NB4 (cell line): ENCODE results near the gene GALNT9.

Experiments used
- DNase-seq: peaks from one replicate; pipeline ENCODE4 v3.0.0; 2010; ENCODE audit warnings: low read depth
- H3K4me3 ChIP-seq: one replicate; pipeline ENCODE4 v1.5.1; 2011; ENCODE audit warnings: mild to moderate bottlenecking, low read depth, low read length, moderate library complexity
- MAX ChIP-seq: IDR thresholded peaks from 2 replicates; pipeline ENCODE4 v1.6.1; 2011; ENCODE audit warnings: low read depth, low read length
- MYC ChIP-seq: IDR thresholded peaks from 2 replicates; pipeline ENCODE4 v1.6.1; 2011; ENCODE audit warnings: low read depth, low read length
- POLR2A ChIP-seq: IDR thresholded peaks from 2 replicates; pipeline ENCODE4 v1.6.1; 2011; ENCODE audit warnings: mild to moderate bottlenecking; ENCODE audit not compliant: insufficient read length; ENCODE audit errors: extremely low read depth
- TF ChIP-seq, protein P1 (sequence below): IDR thresholded peaks from one replicate; pipeline ENCODE4 v1.5.1; 2012; ENCODE audit warnings: low read depth, low read length

Gene GALNT9

DNA sequence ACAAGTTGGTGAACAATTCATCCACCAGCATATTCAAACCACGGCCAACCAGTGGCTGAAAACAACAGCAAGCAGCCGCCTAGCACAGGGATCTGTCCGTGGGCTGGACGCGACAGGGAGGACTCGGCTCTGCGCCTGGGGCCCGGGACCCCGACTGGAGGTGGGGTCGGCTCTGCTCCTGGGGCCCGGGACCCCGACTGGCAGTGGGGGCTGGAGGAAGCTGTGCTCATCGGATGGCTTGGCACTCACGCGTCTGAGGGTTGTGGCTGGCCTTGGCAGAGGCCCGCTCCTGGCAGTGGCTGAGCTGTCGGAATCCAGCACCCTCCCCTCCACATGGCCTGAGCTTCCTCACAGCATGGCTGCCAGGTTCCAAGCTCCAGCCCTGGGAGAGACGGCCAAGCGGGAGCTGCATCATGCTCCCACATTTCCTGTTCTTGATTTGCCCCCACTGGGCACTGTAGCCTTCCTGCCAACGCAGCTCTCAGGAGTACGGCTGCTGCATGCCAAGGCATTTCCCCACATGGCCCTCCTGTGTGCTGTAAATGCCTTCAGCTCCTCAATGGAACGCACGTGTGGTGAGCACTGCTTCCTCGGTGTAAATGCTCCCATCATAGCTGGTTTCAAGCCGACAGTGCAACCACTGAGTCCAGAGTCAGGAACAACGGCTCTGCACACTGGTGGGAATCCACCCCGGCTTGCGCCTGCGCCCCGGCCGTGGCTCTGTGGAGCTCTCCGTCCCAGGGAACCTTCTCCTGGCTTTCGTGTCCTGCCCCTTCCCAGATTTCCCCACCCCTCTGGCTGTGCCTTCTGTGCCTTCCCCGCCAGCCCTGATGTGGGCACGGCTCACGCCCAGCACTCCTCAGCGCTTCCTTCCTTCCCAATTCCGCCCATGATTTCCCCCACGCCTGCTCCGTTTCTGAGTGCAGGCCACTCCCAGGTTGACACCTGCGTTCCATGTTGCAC, 7.3 kb upstream of the GALNT9 start:
- no peak for DNase-seq
- H3K4me3 ChIP-seq, result no peak overlapping the region

GRCh38 chr12:132335179-132335756, 5.9 kb upstream of the GALNT9 start:
- TF ChIP-seq POLR2A, result no peak
- 0 out of 2 replicates have a peak, but pooled peaks have one; percentile 24 for TF ChIP-seq MAX
- H3K4me3 ChIP-seq, result no peak overlapping the region
- DNase-seq, result no peak

More for the DNA sequence above, 7.3 kb upstream of the GALNT9 start:
- TF ChIP-seq POLR2A (no peak), MYC (no peak), MAX (no peak)
- TF ChIP-seq, protein P1, sequence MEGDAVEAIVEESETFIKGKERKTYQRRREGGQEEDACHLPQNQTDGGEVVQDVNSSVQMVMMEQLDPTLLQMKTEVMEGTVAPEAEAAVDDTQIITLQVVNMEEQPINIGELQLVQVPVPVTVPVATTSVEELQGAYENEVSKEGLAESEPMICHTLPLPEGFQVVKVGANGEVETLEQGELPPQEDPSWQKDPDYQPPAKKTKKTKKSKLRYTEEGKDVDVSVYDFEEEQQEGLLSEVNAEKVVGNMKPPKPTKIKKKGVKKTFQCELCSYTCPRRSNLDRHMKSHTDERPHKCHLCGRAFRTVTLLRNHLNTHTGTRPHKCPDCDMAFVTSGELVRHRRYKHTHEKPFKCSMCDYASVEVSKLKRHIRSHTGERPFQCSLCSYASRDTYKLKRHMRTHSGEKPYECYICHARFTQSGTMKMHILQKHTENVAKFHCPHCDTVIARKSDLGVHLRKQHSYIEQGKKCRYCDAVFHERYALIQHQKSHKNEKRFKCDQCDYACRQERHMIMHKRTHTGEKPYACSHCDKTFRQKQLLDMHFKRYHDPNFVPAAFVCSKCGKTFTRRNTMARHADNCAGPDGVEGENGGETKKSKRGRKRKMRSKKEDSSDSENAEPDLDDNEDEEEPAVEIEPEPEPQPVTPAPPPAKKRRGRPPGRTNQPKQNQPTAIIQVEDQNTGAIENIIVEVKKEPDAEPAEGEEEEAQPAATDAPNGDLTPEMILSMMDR, result no peak

- no peak overlapping the region for H3K4me3 ChIP-seq
- no peak for TF ChIP-seq MAX
- no peak for TF ChIP-seq MYC
- no peak for TF ChIP-seq POLR2A
- TF ChIP-seq, protein P1, result no peak
- no peak for DNase-seq
These were observed 4.4 kb upstream of the GALNT9 start for GRCh38 chr12:132333766-132334165.

DNA sequence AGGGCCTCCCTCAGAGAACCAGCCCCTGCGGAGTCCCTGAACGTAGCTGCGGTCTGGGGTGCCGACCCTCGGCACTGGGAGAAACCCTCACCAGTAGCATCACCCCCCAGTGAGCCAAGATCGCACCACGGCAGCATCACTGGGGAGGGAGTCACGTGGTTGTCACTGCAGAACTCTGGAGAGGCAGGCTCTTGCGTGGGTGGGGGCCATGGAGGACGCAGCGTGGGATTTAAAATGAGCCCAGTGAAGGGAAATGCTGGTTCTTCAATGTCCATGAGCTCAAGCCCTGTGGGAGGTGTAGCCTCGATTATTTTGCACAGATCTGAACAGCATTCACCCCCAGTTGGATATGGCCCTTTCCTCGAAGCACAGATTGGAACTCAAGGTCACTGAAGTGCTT, 3.9 kb upstream of the GALNT9 start:
- TF ChIP-seq, protein P1, result no peak
- TF ChIP-seq MYC (no peak), MAX (no peak), POLR2A (no peak)
- no peak for DNase-seq
- H3K4me3 ChIP-seq, result no peak overlapping the region

DNA sequence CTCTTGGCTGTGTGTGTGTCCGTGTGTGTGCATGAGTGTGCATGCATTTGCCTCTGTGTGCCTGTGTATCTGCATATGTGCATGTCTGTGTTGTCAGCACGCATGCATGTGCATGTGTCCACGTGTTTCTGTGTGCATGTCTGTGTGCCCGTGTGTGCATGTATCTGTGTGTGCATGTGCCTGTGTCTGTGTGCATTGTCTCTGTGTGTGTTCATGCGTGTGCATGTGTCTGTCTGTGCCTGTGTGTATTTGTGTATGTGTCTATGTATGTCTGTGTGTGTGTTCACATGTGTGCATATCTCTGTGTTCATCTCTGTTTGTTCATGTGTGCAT, 1.1 kb upstream of the GALNT9 start:
- TF ChIP-seq, protein P1, result no peak
- 0 out of 2 replicates have a peak, but pooled peaks have one; percentile 29 for TF ChIP-seq MAX
- TF ChIP-seq POLR2A, result no peak
- H3K4me3 ChIP-seq, result no peak overlapping the region
- no peak for DNase-seq
